Keratinocyte (primary cell): ENCODE data around the gene RHOU. TPM values are rescaled to one million over a fixed set of nuclear protein-coding genes. Genes with fewer than 3 reads are reported as not detected.

Experiments used
- DNase-seq: peaks from one replicate; pipeline ENCODE4 v3.0.0-alpha.2; 2011; ENCODE audit warnings: low read depth, missing footprints, low spot score
- FAIRE-seq: peaks from 2 replicates; lab custom pipeline; 2011; peaks lifted over from hg19 to GRCh38; lab: Jason Lieb, UNC
- H2AFZ ChIP-seq: 2 replicates; pipeline ENCODE4 v1.6.0; 2012; ENCODE audit warnings: low read length, control low read depth, inconsistent platforms; ENCODE audit not compliant: control insufficient read depth
- H3K27ac ChIP-seq: 2 replicates; pipeline ENCODE4 v1.5.1; 2011; ENCODE audit warnings: low read length; ENCODE audit not compliant: control insufficient read depth, insufficient read depth
- H3K27me3 ChIP-seq: 3 replicates; pipeline ENCODE4 v1.6.0; 2011; ENCODE audit warnings: low read length; ENCODE audit not compliant: control insufficient read depth, insufficient read depth; ENCODE audit errors: extremely low read depth
- H3K36me3 ChIP-seq, 2 experiments: 2 replicates in 1 of 2; 3 replicates in 1 of 2; pipeline ENCODE4 v1.5.1; 2011; ENCODE audit warnings: low read length in 2 of 2, mild to moderate bottlenecking in 1 of 2; ENCODE audit not compliant: control insufficient read depth in 2 of 2, insufficient read depth in 2 of 2; ENCODE audit errors: extremely low read depth in 1 of 2
- H3K4me1 ChIP-seq: 3 replicates; pipeline ENCODE4 v1.5.1; 2011; ENCODE audit warnings: low read length; ENCODE audit not compliant: control insufficient read depth, insufficient read depth; ENCODE audit errors: extremely low read depth
- H3K4me2 ChIP-seq: 3 replicates; pipeline ENCODE4 v1.6.0; 2011; ENCODE audit warnings: low read depth, low read length; ENCODE audit not compliant: control insufficient read depth, insufficient read depth; ENCODE audit errors: extremely low read depth
- H3K4me3 ChIP-seq, 3 experiments: fragments of 200-600 bp in 1 of 3; sonication (generic) in 1 of 3; 2 replicates in 2 of 3; 3 replicates in 1 of 3; pipeline ENCODE4 v1.5.1; 2011 to 2016; ENCODE audit warnings: low read length in 3 of 3, mild to moderate bottlenecking in 3 of 3, control low read depth in 2 of 3, inconsistent platforms in 1 of 3, low read depth in 1 of 3, mixed read lengths in 1 of 3, mixed run types in 1 of 3, moderate library complexity in 1 of 3; ENCODE audit not compliant: control insufficient read depth in 2 of 3, insufficient read depth in 2 of 3; ENCODE audit errors: extremely low read depth in 1 of 3
- H3K79me2 ChIP-seq: 2 replicates; pipeline ENCODE4 v1.6.0; 2012; ENCODE audit warnings: low read length; ENCODE audit not compliant: control insufficient read depth, insufficient read depth
- H3K9ac ChIP-seq: 3 replicates; pipeline ENCODE4 v1.6.0; 2011; ENCODE audit warnings: low read length; ENCODE audit not compliant: control insufficient read depth, insufficient read depth; ENCODE audit errors: extremely low read depth
- H3K9me1 ChIP-seq: 3 replicates; pipeline ENCODE4 v1.6.0; 2011; ENCODE audit warnings: low read length; ENCODE audit not compliant: control insufficient read depth, insufficient read depth; ENCODE audit errors: extremely low read depth
- H3K9me3 ChIP-seq: 2 replicates; pipeline ENCODE4 v1.5.1; 2012; ENCODE audit warnings: low read depth, low read length; ENCODE audit not compliant: control insufficient read depth
- H4K20me1 ChIP-seq: 3 replicates; pipeline ENCODE4 v1.6.0; 2011; ENCODE audit warnings: low read length; ENCODE audit not compliant: control insufficient read depth, insufficient read depth; ENCODE audit errors: extremely low read depth
- EZH2 ChIP-seq: IDR thresholded peaks from one replicate; pipeline ENCODE4 v1.6.1; 2012; ENCODE audit warnings: inconsistent platforms, mild to moderate bottlenecking, low read length, moderate library complexity
- dilution Hi-C: fragments of 300-500 bp; cut with MboI; formaldehyde crosslinking; loops from one replicate; pipeline ENCODE4 v1.7.0; 2020; ENCODE audit warnings: low sequenced_read_pairs; ENCODE audit not compliant: extremely low pct_ligation_motif_present
- polyA plus RNA-seq, 5 experiments: library from polyadenylated mRNA; depleted of rRNA in 3 of 5; stranded (reverse) in 3 of 5; stranded (forward) in 1 of 5; unstranded in 1 of 5; fragments of >200 nt; gene quantifications; 1 replicate in 1 of 5; 2 replicates in 3 of 5; 3 replicates in 1 of 5; pipeline versions ENCODE4 v1.2.1 to v1.2.3, GENCODE V29; 2011 to 2012; ENCODE audit warnings: missing spikeins in 2 of 5, low read depth in 1 of 5, low replicate concordance in 1 of 5
- TF ChIP-seq, protein P1 (sequence below), 3 experiments: IDR thresholded peaks in 1 of 3; conservative IDR thresholded peaks in 1 of 3; optimal IDR thresholded peaks in 1 of 3; 2 replicates in 2 of 3; 3 replicates in 1 of 3; pipeline versions ENCODE3 to v1.5.1; 2011; ENCODE audit warnings: low read length in 3 of 3, mild to moderate bottlenecking in 3 of 3, moderate library complexity in 2 of 3, control low read depth in 1 of 3, inconsistent platforms in 1 of 3; ENCODE audit not compliant: insufficient read depth in 2 of 3; ENCODE audit errors: extremely low read depth in 1 of 3

The RHOU gene
- polyA plus RNA-seq, 1 donor (not counting 4 experiments of a cell fraction or from before 2014, with no cell fraction given): 0.29 TPM

- H3K27me3 ChIP-seq: peaks cover 3% of the 10 kb centered on the region
- H3K9ac ChIP-seq: no peak overlapping the region
- H3K4me1 ChIP-seq: no peaks in the 10 kb centered on the region
- FAIRE-seq: no peak
- H3K4me3 ChIP-seq: no peak overlapping the region
- TF ChIP-seq, protein P1, sequence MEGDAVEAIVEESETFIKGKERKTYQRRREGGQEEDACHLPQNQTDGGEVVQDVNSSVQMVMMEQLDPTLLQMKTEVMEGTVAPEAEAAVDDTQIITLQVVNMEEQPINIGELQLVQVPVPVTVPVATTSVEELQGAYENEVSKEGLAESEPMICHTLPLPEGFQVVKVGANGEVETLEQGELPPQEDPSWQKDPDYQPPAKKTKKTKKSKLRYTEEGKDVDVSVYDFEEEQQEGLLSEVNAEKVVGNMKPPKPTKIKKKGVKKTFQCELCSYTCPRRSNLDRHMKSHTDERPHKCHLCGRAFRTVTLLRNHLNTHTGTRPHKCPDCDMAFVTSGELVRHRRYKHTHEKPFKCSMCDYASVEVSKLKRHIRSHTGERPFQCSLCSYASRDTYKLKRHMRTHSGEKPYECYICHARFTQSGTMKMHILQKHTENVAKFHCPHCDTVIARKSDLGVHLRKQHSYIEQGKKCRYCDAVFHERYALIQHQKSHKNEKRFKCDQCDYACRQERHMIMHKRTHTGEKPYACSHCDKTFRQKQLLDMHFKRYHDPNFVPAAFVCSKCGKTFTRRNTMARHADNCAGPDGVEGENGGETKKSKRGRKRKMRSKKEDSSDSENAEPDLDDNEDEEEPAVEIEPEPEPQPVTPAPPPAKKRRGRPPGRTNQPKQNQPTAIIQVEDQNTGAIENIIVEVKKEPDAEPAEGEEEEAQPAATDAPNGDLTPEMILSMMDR (optimal IDR thresholded peaks at IDR 0.05 in 1 of 3, IDR thresholded peaks at IDR 0.05 in 1 of 3, conservative IDR thresholded peaks at IDR 0.05 in 1 of 3; ENCODE audit: extremely low read depth in 1 of 3, insufficient read depth in 2 of 3, low read length in 3 of 3): no peak
- no peak for TF ChIP-seq EZH2
- no peak overlapping the region for H3K27ac ChIP-seq
- H3K9me1 ChIP-seq: no peaks in the 10 kb centered on the region
- no peaks in the 10 kb centered on the region for H3K36me3 ChIP-seq
- no peak overlapping the region for H3K4me2 ChIP-seq
- H3K9me3 ChIP-seq: no peaks in the 10 kb centered on the region
- no peak for DNase-seq
- H2AFZ ChIP-seq: no peak overlapping the region
- dilution Hi-C loops: no loop called here
- no peaks in the 10 kb centered on the region for H4K20me1 ChIP-seq
- no peaks in the 10 kb centered on the region for H3K79me2 ChIP-seq
Observed at GRCh38 chr1:228794173-228794572, 58.9 kb downstream of the RHOU start.

DNA sequence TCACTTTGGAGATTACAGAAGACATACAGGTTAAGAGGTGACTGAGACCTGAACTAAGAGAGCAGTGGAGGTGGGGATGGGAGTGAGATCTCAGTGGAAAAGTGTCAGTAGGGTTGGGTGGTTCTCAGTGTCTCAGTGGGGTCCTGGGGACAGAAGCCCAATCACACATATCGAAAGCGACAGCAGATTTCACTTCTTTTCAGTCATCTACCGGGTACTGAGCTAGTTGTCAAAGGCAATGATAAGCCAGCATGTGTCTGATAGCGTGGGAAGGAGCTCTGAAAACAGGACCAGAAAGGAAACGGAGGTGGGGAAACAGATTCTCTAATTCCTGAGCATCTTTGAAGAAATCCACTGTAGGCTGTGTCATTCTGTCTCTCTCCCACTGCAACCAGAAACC, 59.5 kb downstream of the RHOU start:
- dilution Hi-C loops: no loop called here
- Histone ChIP-seq H4K20me1 (no peaks in the 10 kb centered on the region), H3K4me3 (no peak overlapping the region), H3K79me2 (no peaks in the 10 kb centered on the region), H3K4me2 (no peak overlapping the region), H3K9me1 (no peaks in the 10 kb centered on the region), H3K9me3 (no peaks in the 10 kb centered on the region), H3K27ac (no peak overlapping the region), H3K4me1 (no peaks in the 10 kb centered on the region), H3K9ac (no peak overlapping the region), H3K36me3 (no peaks in the 10 kb centered on the region), H3K27me3 (peaks cover 3% of the 10 kb centered on the region), H2AFZ (no peak overlapping the region)
- TF ChIP-seq, protein P1 (optimal IDR thresholded peaks at IDR 0.05 in 1 of 3, IDR thresholded peaks at IDR 0.05 in 1 of 3, conservative IDR thresholded peaks at IDR 0.05 in 1 of 3; ENCODE audit: extremely low read depth in 1 of 3, insufficient read depth in 2 of 3, low read length in 3 of 3): no peak
- TF ChIP-seq EZH2: no peak
- DNase-seq (no peak), FAIRE-seq (no peak)
